ENCODE measurements around the gene KRT73. TPM values are rescaled to one million over a fixed set of nuclear protein-coding genes. Genes with fewer than 3 reads are reported as not detected.

KRT73 gene
- total and polyA plus RNA-seq, 2 of the 8 experiments (the other 6 are each of a cell fraction or from before 2014, with no cell fraction given), result not detected

GRCh38 chr12:52607314-52607713 lies 11.0 kb downstream of the KRT73 start:
- no peaks in the 10 kb centered on the region for H3K79me1 ChIP-seq (ENCODE audit: low read depth, low read length)
- H4K91ac ChIP-seq (replicated peaks; ENCODE audit: insufficient read length, low read length), result no peak overlapping the region
- no peaks in the 10 kb centered on the region for H3K79me2 ChIP-seq (ENCODE audit: control insufficient read depth in 1 of 2, insufficient read depth in 2 of 2, low read length in 2 of 2)
- no peak overlapping the region for H2BK5ac ChIP-seq (ENCODE audit: low read depth, low read length)
- H3K27me3 ChIP-seq (replicated peaks in 1 of 4; ENCODE audit: control insufficient read depth in 3 of 4, extremely low read depth in 1 of 4, insufficient read depth in 3 of 4, low read length in 3 of 4), result no peaks in the 10 kb centered on the region; a peak in 1 of 7 replicates
- no peaks in the 10 kb centered on the region; the same call in 1 of the 2 replicates for H3K23me2 ChIP-seq (ENCODE audit: low read depth, low read length)
- H3K4me1 ChIP-seq (replicated peaks in 1 of 4; ENCODE audit: control insufficient read depth in 3 of 4, insufficient read depth in 4 of 4, low read length in 3 of 4), result peaks cover 0 to 3% (median 0%) of the 10 kb centered on the region in 4 experiments; a peak in 1 of 7 replicates
- DNase-seq (ENCODE audit: low read depth in 1 of 2, low spot score in 2 of 2) (peak in 1 of 2 experiments; percentile 20), FAIRE-seq (no peak)
- H3K4ac ChIP-seq (replicated peaks; ENCODE audit: insufficient read length, low read depth, low read length), result no peak overlapping the region
- H2BK20ac ChIP-seq (ENCODE audit: low read length), result no peak overlapping the region
- H3K18ac ChIP-seq (ENCODE audit: extremely low read depth, low read length), result no peak overlapping the region
- no peak overlapping the region for H4K5ac ChIP-seq (ENCODE audit: insufficient read length, low read depth, low read length)
- no peak overlapping the region for H2BK15ac ChIP-seq (ENCODE audit: low read length)
- 61% methylated on average over 1 of the region's 1 CpG; no CpG with 5 or more reads in 1 of the 2 experiments for WGBS, 2 experiments (ENCODE audit: extremely low coverage in 1 of 2, insufficient coverage in 1 of 2, insufficient read length in 1 of 2, insufficient replicate concordance in 2 of 2, low coverage in 1 of 2, low lambda C conversion rate in 2 of 2, missing lambda C conversion rate in 1 of 2)
- no peaks in the 10 kb centered on the region for H3K36me3 ChIP-seq (ENCODE audit: control insufficient read depth in 2 of 4, insufficient read depth in 4 of 4, low read length in 3 of 4)
- H3K14ac ChIP-seq (ENCODE audit: insufficient read length), result no peak overlapping the region
- no peak overlapping the region for H3K27ac ChIP-seq (ENCODE audit: low read depth, low read length)
- no peak overlapping the region for H3K23ac ChIP-seq (ENCODE audit: insufficient read length)
- no peak overlapping the region for H2BK12ac ChIP-seq (ENCODE audit: low read depth, low read length)
- no peak overlapping the region for H3K4me2 ChIP-seq (ENCODE audit: insufficient read depth in 1 of 2, low read depth in 2 of 2, low read length in 2 of 2)
- no peak overlapping the region for H3K9ac ChIP-seq (replicated peaks in 1 of 4; ENCODE audit: extremely low read depth in 1 of 4, low read depth in 3 of 4, low read length in 3 of 4)
- H2AFZ ChIP-seq (ENCODE audit: low read length), result no peak overlapping the region
- POLR2A ChIA-PET (ENCODE audit: partially characterized antibody), result no interaction called here
- H3K4me3 ChIP-seq (ENCODE audit: extremely low read depth in 1 of 4, insufficient read depth in 2 of 4, low read depth in 3 of 4, low read length in 4 of 4), result no peak overlapping the region
- TF ChIP-seq KDM5A (IDR thresholded peaks at IDR 0.05; ENCODE audit: low read length) (no peak), POLR2AphosphoS5 (IDR thresholded peaks at IDR 0.05; ENCODE audit: low read depth, low read length) (no peak), CREB1 (IDR thresholded peaks at IDR 0.05) (no peak), ASH2L (IDR thresholded peaks at IDR 0.05; ENCODE audit: low read length) (no peak)
- no peak overlapping the region for H2BK120ac ChIP-seq (replicated peaks; ENCODE audit: low read depth, low read length)
- no peak overlapping the region for H3K56ac ChIP-seq (replicated peaks; ENCODE audit: insufficient read length, low read depth, low read length)
- no peak overlapping the region for H4K8ac ChIP-seq (ENCODE audit: extremely low read depth, insufficient read depth, low read length)
- CTCF ChIA-PET (ENCODE audit: partially characterized antibody), result interaction anchor here (1.1 kb wide), 2 partner anchors 259 to 263 kb away, joined by 3 to 4 read pairs; no protein-coding TSS in a partner anchor
- no peaks in the 10 kb centered on the region for H4K20me1 ChIP-seq (replicated peaks in 1 of 2; ENCODE audit: control insufficient read depth in 1 of 2, insufficient read depth in 2 of 2, low read length in 2 of 2)
- H3K9me3 ChIP-seq (ENCODE audit: insufficient read depth in 2 of 2, low read depth in 1 of 2, low read length in 1 of 2), result no peaks in the 10 kb centered on the region
- H2AK5ac ChIP-seq (ENCODE audit: low read depth, low read length), result no peak overlapping the region

Data from H1 (cell line).